Caco-2 (cell line): ENCODE measurements around the gene SNX24. TPM values are rescaled to one million over a fixed set of nuclear protein-coding genes. Genes with fewer than 3 reads are reported as not detected.

Source experiments
- BruUV-seq: library from RNA; stranded (reverse); fragments of 400-500 nt; replicated peaks from 2 replicates; lab custom pipeline; 2021; lab: Mats Ljungman, UMichigan
- CTCF ChIA-PET: fragments of 300-600 bp; sonication (Branson Sonifier 250); formaldehyde crosslinking; loops from one replicate; lab custom pipeline; 2022; ENCODE audit warnings: antibody characterized with exemption; lab: Charles Lee
- POLR2A ChIA-PET: fragments of 300-600 bp; sonication (Branson Sonifier 250); formaldehyde crosslinking; loops from one replicate; lab custom pipeline; 2022; ENCODE audit warnings: antibody characterized with exemption; lab: Charles Lee
- DNase-seq, 2 experiments: peaks; one replicate each; pipeline versions ENCODE4 v3.0.0 to v3.0.0-alpha.2; 2020 to 2022
- H3K27me3 ChIP-seq: replicated peaks from 2 replicates; pipeline ENCODE4 v1.6.0; 2011; ENCODE audit warnings: low read length; ENCODE audit not compliant: control insufficient read depth, insufficient read depth
- H3K36me3 ChIP-seq: 2 replicates; pipeline ENCODE4 v1.5.1; 2011; ENCODE audit warnings: low read length; ENCODE audit not compliant: control insufficient read depth, insufficient read depth
- H3K4me1 ChIP-seq: fragments of 250-450 bp; sonication (Bioruptor Pico); 2 replicates; pipeline ENCODE4 v1.5.1; 2020; ENCODE audit warnings: mild to moderate bottlenecking
- H3K4me3 ChIP-seq: 2 replicates; pipeline ENCODE4 v1.5.1; 2011; ENCODE audit warnings: low read depth, mild to moderate bottlenecking, control low read depth, low read length
- H3K9me3 ChIP-seq: fragments of 250-450 bp; sonication (Bioruptor Pico); 2 replicates; pipeline ENCODE4 v1.5.1; 2020; ENCODE audit warnings: mild to moderate bottlenecking, moderate library complexity
- H3K27ac Mint-ChIP-seq: one replicate; pipeline ENCODE4 v1.8.0; 2022; ENCODE audit warnings: mixed read lengths; ENCODE audit not compliant: unreplicated experiment
- H3K27me3 Mint-ChIP-seq: one replicate; pipeline ENCODE4 v1.8.0; 2022; ENCODE audit warnings: mixed read lengths; ENCODE audit not compliant: insufficient read depth, unreplicated experiment
- H3K36me3 Mint-ChIP-seq: one replicate; pipeline ENCODE4 v1.8.0; 2022; ENCODE audit warnings: mild to moderate bottlenecking, mixed read lengths; ENCODE audit not compliant: insufficient read depth, unreplicated experiment
- H3K4me1 Mint-ChIP-seq: one replicate; pipeline ENCODE4 v1.8.0; 2022; ENCODE audit warnings: low read depth, mixed read lengths; ENCODE audit not compliant: unreplicated experiment
- H3K4me3 Mint-ChIP-seq: one replicate; pipeline ENCODE4 v1.8.0; 2022; ENCODE audit warnings: mild to moderate bottlenecking, moderate library complexity, mixed read lengths; ENCODE audit not compliant: unreplicated experiment
- H3K9me3 Mint-ChIP-seq: one replicate; pipeline ENCODE4 v1.8.0; 2022; ENCODE audit warnings: mixed read lengths; ENCODE audit not compliant: unreplicated experiment
- intact Hi-C: fragments of 100-400 bp; cut with micrococcal nuclease; formaldehyde crosslinking; loops from one replicate; pipeline ENCODE4 v1.10.0; 2022; ENCODE audit not compliant: unreplicated experiment
- total RNA-seq: library from RNA; stranded (reverse); gene quantifications from 2 replicates; pipeline ENCODE4 v1.2.3, GENCODE V29; 2022
- TF ChIP-seq, protein P1 (sequence below), 2 experiments: fragments of 200-600 bp in 1 of 2; IDR thresholded peaks; 1 replicate in 1 of 2; 2 replicates in 1 of 2; pipeline versions ENCODE4 v1.5.1 to v1.8.0; 2011 to 2022; ENCODE audit warnings: antibody characterized with exemption in 1 of 2, control low read depth in 1 of 2, inconsistent platforms in 1 of 2, low read depth in 1 of 2, low read length in 1 of 2, mild to moderate bottlenecking in 1 of 2, moderate library complexity in 1 of 2; ENCODE audit not compliant: insufficient read depth in 1 of 2, severe bottlenecking in 1 of 2, unreplicated experiment in 1 of 2

The SNX24 gene
- total RNA-seq, 1 experiment from 2014 or later: 38.4 TPM

DNA sequence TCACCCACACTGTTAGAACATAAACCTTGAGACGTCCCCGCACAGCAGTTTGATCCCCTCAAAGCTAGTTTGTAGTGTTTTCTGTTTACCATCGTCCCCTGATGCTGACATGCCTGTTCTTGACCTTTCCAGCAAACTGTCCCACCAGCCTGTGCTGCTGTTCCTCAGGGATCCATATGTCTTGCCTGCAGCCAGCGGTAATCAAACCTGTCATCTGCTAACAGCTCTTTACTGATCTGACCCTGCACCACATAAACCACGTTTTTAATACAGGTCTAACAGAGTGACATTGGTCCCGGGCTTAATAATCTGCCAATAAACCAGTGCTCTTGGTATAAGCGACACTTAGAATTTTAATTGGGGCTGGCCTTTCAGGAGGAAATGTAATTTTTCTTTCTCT is 156.4 kb downstream of the SNX24 start:
- CTCF ChIA-PET: no interaction called here
- intact Hi-C loops: loop anchor here (2.0 kb wide), 1 partner anchor 105 kb away; no protein-coding TSS in a partner anchor
- peaks cover 5% of the 10 kb centered on the region for H3K36me3 Mint-ChIP-seq

DNA sequence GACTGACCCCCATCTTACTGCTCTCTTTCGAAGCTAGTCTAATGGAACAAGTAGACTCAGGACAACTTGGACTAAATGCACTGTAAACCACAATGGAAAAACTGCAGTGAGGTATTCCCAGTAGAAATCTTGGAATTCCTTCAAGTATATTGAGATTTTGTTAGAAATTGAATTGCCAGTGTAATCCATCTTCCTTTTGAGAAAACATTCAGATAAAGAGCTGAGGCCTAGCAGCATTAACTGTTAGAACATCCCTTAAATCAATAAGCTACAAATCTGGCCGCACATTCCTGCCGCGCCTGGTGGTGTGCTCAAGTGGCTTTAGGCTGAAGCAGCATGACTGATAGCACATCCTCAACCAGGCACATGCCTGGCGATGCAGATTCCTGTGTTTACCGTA is 161.8 kb downstream of the SNX24 start:
- Mint-ChIP-seq H3K4me3 (no peak overlapping the region), H3K9me3 (no peaks in the 10 kb centered on the region), H3K27me3 (no peaks in the 10 kb centered on the region), H3K4me1 (no peaks in the 10 kb centered on the region), H3K36me3 (peaks cover 5% of the 10 kb centered on the region), H3K27ac (no peak overlapping the region)
- H3K9me3 ChIP-seq: no peaks in the 10 kb centered on the region
- H3K4me1 ChIP-seq: no peaks in the 10 kb centered on the region
- intact Hi-C loops: no loop called here
- ChIA-PET POLR2A (interaction anchor here (0.9 kb wide), 1 partner anchor 161 kb away, joined by 15 read pairs; no protein-coding TSS in a partner anchor), CTCF (no interaction called here)
- H3K36me3 ChIP-seq: no peaks in the 10 kb centered on the region
- H3K4me3 ChIP-seq: no peak overlapping the region
- DNase-seq: no peak
- no peaks in the 10 kb centered on the region for H3K27me3 ChIP-seq
- TF ChIP-seq, protein P1, sequence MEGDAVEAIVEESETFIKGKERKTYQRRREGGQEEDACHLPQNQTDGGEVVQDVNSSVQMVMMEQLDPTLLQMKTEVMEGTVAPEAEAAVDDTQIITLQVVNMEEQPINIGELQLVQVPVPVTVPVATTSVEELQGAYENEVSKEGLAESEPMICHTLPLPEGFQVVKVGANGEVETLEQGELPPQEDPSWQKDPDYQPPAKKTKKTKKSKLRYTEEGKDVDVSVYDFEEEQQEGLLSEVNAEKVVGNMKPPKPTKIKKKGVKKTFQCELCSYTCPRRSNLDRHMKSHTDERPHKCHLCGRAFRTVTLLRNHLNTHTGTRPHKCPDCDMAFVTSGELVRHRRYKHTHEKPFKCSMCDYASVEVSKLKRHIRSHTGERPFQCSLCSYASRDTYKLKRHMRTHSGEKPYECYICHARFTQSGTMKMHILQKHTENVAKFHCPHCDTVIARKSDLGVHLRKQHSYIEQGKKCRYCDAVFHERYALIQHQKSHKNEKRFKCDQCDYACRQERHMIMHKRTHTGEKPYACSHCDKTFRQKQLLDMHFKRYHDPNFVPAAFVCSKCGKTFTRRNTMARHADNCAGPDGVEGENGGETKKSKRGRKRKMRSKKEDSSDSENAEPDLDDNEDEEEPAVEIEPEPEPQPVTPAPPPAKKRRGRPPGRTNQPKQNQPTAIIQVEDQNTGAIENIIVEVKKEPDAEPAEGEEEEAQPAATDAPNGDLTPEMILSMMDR (IDR thresholded peaks at IDR 0.05; ENCODE audit: insufficient read depth in 1 of 2, low read depth in 1 of 2, low read length in 1 of 2, severe bottlenecking in 1 of 2, unreplicated experiment in 1 of 2): no peak
- no TSS peak for BruUV-seq

More for the DNA sequence above, 156.4 kb downstream of the SNX24 start:
- POLR2A ChIA-PET: no interaction called here
- H3K27me3 Mint-ChIP-seq: no peaks in the 10 kb centered on the region
- H3K4me3 Mint-ChIP-seq: no peak overlapping the region
- Histone ChIP-seq H3K4me1 (no peaks in the 10 kb centered on the region), H3K27me3 (no peaks in the 10 kb centered on the region), H3K9me3 (no peaks in the 10 kb centered on the region), H3K36me3 (no peaks in the 10 kb centered on the region), H3K4me3 (no peak overlapping the region)
- BruUV-seq: no TSS peak
- H3K9me3 Mint-ChIP-seq: no peaks in the 10 kb centered on the region
- H3K27ac Mint-ChIP-seq: no peak overlapping the region
- H3K4me1 Mint-ChIP-seq: no peaks in the 10 kb centered on the region
- TF ChIP-seq, protein P1 (IDR thresholded peaks at IDR 0.05; ENCODE audit: insufficient read depth in 1 of 2, low read depth in 1 of 2, low read length in 1 of 2, severe bottlenecking in 1 of 2, unreplicated experiment in 1 of 2): no peak
- DNase-seq: no peak

DNA sequence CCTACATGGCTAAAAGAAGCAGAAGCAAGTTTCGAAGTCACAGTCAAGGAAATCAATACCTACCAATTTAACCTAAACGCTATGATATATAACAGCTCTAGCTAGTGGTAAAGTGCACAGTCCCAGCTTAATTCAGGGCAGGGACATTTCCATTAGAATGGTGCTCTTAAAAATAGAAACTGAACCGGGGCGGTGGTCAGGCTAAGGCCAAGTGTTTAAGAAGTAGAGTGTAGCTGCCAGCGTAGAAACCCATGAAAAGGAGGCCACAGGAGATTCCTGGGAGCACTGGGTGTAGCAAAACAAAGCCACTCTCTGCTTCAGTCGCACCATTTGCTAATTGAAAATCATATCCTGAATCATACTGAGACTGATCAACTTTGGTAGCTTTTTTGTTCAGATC is 162.3 kb downstream of the SNX24 start:
- H3K4me3 Mint-ChIP-seq: no peak overlapping the region
- no peaks in the 10 kb centered on the region for H3K9me3 Mint-ChIP-seq
- intact Hi-C loops: no loop called here
- DNase-seq: no peak
- H3K36me3 ChIP-seq: no peaks in the 10 kb centered on the region
- H3K4me3 ChIP-seq: no peak overlapping the region
- no peaks in the 10 kb centered on the region for H3K4me1 ChIP-seq
- no peaks in the 10 kb centered on the region for H3K27me3 Mint-ChIP-seq
- no peak overlapping the region for H3K27ac Mint-ChIP-seq
- POLR2A ChIA-PET: no interaction called here
- BruUV-seq: no TSS peak
- peaks cover 5% of the 10 kb centered on the region for H3K36me3 Mint-ChIP-seq
- CTCF ChIA-PET: no interaction called here
- no peaks in the 10 kb centered on the region for H3K4me1 Mint-ChIP-seq
- TF ChIP-seq, protein P1 (IDR thresholded peaks at IDR 0.05; ENCODE audit: insufficient read depth in 1 of 2, low read depth in 1 of 2, low read length in 1 of 2, severe bottlenecking in 1 of 2, unreplicated experiment in 1 of 2): no peak
- no peaks in the 10 kb centered on the region for H3K9me3 ChIP-seq
- no peaks in the 10 kb centered on the region for H3K27me3 ChIP-seq
